Astrocyte of the spinal cord (primary cell): Measurements from ENCODE around the gene FKBP10.

Source experiments
- DNase-seq: peaks from one replicate; pipeline ENCODE4 v3.0.0; 2011; ENCODE audit warnings: low read depth, low spot score
- H3K4me3 ChIP-seq: 2 replicates; pipeline ENCODE4 v1.5.1; 2011; ENCODE audit warnings: low read depth, mild to moderate bottlenecking, low read length, moderate library complexity
- CTCF ChIP-seq: IDR thresholded peaks from 2 replicates; pipeline ENCODE4 v1.5.1; 2012; ENCODE audit warnings: low read depth, mild to moderate bottlenecking, low read length, inconsistent platforms
- in situ Hi-C: cut with HindIII; loops from 2 replicates; pipeline ENCODE4 v1.10.0; 2017; ENCODE audit warnings: low sequenced_read_pairs

FKBP10 gene

GRCh38 chr17:41864498-41864835 is 51.7 kb downstream of the FKBP10 start:
- in situ Hi-C loops = no loop called here
- TF ChIP-seq CTCF = no peak
- H3K4me3 ChIP-seq = peak overlapping the region; percentile 93
- DNase-seq = no peak

- no peak for TF ChIP-seq CTCF
- H3K4me3 ChIP-seq = peak within 1 kb of the TSS; percentile 93
- in situ Hi-C loops = no loop called here
- DNase-seq = peak; percentile 91
Observed at GRCh38 chr17:41864836-41865595, 52.2 kb downstream of the FKBP10 start, which contains the start of gene KLHL11. Gene KLHL11 (minus strand): TSS chr17:41865423. CDS start chr17:41865370, 53 bp downstream.

GRCh38 chr17:41865596-41865893 is 52.7 kb downstream of the FKBP10 start:
- peak overlapping the region; percentile 29 for H3K4me3 ChIP-seq
- in situ Hi-C loops = no loop called here
- DNase-seq = no peak
- no peak for TF ChIP-seq CTCF

- no peak overlapping the region for H3K4me3 ChIP-seq
- no peak for TF ChIP-seq CTCF
- no peak for DNase-seq
- in situ Hi-C loops = no loop called here
Observed at GRCh38 chr17:41868568-41868967, 55.8 kb downstream of the FKBP10 start.

GRCh38 chr17:41869426-41869825 is 56.6 kb downstream of the FKBP10 start:
- H3K4me3 ChIP-seq = no peak overlapping the region
- no peak for DNase-seq
- in situ Hi-C loops = no loop called here
- no peak for TF ChIP-seq CTCF

- no peak overlapping the region for H3K4me3 ChIP-seq
- no peak for TF ChIP-seq CTCF
- in situ Hi-C loops = no loop called here
- DNase-seq = no peak
Observed at GRCh38 chr17:41870097-41870496, 57.3 kb downstream of the FKBP10 start.
